PC-3 (cell line): Measurements from ENCODE around the gene SKAP1.

Experiments used
- CTCF ChIP-seq: fragments of 300-600 bp; sonication (generic); conservative IDR thresholded peaks from 2 replicates; pipeline ENCODE4 v1.5.1; 2017; ENCODE audit warnings: antibody characterized with exemption, low read depth, mild to moderate bottlenecking, low read length
- EZH2 ChIP-seq: fragments of 300-600 bp; sonication (generic); IDR thresholded peaks from one replicate; pipeline ENCODE4 v1.6.1; 2017; ENCODE audit warnings: antibody characterized with exemption, mild to moderate bottlenecking, low read length; ENCODE audit not compliant: unreplicated experiment

GRCh38 chr17:48148029-48148770 lies 281.8 kb downstream of the SKAP1 start:
- no peak for TF ChIP-seq CTCF
- TF ChIP-seq EZH2 = no peak
